GM21619 (cell line): ENCODE results near the gene NRP2.

Experiments used
- ATAC-seq: cut with Tn5 transposase; IDR thresholded peaks from one replicate; pipeline ENCODE4 v1.9.1; 2021; ENCODE audit not compliant: unreplicated experiment

The NRP2 gene

GRCh38 chr2:205659922-205660321, 22.4 kb upstream of the NRP2 start:
- no peak for ATAC-seq

GRCh38 chr2:205660521-205661124, 21.7 kb upstream of the NRP2 start:
- ATAC-seq = no peak

GRCh38 chr2:205661281-205661680, 21.0 kb upstream of the NRP2 start:
- ATAC-seq = no peak

DNA sequence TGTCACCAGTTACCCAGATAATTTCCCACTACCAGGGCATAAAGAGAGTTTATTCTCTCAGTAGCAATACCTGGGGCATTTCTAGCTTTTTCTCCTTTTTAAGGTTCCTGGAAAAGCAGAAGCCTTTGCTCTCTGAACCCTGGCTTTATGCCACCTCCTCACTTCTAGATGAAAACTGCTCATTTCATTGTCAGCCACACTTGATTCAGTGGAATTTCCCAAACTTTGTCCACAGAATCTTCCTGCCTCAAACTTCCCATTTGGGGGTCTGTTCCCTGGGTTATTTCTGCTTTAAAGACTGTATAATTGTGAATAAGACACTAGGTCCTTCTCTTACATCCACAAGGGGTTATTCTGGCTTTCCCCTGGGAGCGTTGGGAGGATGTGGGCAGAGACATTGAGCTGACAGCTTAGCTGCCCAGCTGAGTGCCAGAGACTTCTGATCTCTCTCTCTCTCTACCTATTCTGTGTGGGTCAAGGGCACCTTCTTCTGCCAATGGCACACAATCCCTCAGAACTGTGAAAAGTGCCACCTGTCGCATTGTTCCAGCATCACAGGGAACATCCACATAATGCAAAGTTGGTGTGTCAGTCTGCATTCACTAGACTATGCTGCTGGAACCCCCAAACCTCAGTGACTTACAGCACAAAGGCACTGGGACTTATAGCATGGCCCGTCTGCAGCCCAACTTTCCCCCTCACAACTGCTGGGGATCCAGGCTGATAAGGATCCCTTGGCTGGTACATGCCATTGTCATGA, 19.9 kb upstream of the NRP2 start:
- ATAC-seq = no peak

GRCh38 chr2:205665791-205666190, 16.5 kb upstream of the NRP2 start:
- ATAC-seq = no peak

DNA sequence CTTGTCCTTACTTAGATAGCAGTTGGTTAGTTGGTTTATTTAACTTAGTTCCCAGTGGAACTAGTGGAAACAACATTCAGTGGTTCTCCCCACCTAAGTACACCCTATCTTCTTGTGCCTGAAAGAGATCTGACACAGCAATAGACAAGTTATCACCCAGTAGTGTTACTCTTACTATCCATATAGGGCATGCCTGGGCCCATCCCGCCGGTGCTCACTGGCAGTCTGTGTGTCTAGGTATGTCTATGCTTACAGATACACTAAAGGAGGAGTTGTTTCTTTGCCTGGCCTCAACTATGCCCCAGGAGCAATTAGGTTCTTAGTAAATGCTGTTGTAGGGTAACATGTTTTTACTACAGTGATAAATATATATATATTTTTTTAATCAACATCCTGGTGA, 12.0 kb upstream of the NRP2 start:
- ATAC-seq = no peak

GRCh38 chr2:205673312-205673711, 9.0 kb upstream of the NRP2 start:
- ATAC-seq = no peak

GRCh38 chr2:205675861-205676516, 6.3 kb upstream of the NRP2 start:
- no peak for ATAC-seq

GRCh38 chr2:205678541-205679142, 3.7 kb upstream of the NRP2 start:
- ATAC-seq = no peak

DNA sequence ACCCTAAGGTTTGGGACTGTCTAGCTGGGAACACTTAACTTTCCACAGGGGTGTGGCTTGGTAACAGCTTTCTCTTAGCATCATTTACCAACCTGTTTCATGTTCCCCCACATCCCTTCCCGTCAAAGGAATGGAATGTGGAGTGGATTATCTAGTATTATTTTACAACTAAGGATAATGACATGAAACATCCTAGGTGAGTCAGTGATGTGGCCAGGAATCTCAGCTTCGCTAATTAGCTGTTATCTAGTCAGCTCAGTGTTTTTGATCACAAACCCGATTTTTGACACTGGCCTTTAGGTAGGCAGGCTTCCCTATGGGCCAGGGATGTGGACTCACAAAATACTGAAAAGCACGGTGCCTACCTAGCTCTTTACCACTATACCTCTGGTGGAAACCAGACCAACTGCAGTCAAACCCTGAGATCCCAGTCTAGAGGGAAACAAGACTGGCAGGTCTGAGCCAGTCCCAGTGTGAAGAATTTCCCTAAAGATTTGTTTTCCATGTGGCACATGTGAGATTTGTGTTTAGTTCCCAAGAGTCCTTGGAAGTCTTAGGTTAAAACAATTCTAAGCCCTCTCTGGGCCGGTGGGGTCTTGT, 2.8 kb upstream of the NRP2 start:
- ATAC-seq = no peak

- peak; percentile 50 for ATAC-seq
These were observed 2.2 kb upstream of the NRP2 start for GRCh38 chr2:205680067-205680466.

- ATAC-seq = no peak
These were observed 1.4 kb upstream of the NRP2 start for GRCh38 chr2:205680903-205681302.

GRCh38 chr2:205681401-205682238, 681 bp upstream of the NRP2 start:
- peak; percentile 33 for ATAC-seq

DNA sequence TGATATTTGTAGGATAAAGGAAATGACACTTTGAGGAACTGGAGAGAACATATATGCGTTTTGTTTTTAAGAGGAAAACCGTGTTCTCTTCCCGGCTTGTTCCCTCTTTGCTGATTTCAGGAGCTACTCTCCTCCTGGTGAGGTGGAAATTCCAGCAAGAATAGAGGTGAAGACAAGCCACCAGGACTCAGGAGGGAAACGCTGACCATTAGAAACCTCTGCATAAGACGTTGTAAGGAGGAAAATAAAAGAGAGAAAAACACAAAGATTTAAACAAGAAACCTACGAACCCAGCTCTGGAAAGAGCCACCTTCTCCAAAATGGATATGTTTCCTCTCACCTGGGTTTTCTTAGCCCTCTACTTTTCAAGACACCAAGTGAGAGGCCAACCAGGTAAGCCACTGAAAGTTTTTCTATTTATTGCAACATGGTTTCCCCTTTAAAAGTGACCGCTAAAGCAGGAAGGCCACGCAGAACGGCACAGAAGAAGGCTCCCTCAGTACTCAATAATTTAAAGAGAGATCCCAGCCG, 735 bp downstream of the NRP2 start:
- ATAC-seq = no peak

DNA sequence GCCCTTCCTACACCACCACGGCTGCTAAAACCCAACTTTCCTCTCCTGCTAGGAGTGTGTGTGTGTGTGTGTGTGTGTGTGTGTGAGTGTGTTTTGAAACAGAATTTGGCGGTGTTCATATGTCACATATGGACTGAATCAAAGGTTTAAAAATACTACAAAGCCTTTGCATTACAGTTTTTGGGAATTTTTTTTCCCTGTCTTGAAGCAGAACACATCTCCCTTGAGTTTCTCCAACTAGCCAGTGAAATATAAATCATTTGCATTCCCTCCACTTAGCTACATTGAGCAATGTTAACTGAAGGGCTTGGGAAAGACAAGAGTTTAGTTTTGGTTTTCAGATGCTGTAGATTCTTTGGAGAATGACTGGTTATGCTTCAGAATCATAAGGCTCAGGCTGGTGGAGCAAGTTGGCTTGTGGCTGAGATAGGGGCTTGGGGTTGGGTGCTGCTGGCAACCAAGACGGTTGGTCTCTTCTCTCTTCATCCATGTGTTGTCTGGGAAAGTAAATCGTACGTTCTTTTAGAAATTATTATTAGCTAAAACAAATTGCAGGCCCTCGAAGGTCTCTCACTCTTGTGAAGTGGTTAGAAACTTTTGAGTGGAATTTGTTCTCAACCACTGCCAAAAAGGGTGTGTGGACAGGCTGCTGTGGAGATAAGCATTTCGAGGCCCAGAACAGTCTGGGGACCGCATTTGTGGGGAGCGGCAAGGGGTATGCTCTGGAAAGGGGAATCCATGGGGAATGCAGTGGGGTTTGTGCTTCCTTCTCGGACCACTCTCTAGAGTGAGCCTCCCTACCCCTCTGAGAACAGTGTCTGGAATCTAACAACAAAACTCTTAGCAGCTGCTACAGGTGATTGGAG, 1.4 kb downstream of the NRP2 start:
- no peak for ATAC-seq

DNA sequence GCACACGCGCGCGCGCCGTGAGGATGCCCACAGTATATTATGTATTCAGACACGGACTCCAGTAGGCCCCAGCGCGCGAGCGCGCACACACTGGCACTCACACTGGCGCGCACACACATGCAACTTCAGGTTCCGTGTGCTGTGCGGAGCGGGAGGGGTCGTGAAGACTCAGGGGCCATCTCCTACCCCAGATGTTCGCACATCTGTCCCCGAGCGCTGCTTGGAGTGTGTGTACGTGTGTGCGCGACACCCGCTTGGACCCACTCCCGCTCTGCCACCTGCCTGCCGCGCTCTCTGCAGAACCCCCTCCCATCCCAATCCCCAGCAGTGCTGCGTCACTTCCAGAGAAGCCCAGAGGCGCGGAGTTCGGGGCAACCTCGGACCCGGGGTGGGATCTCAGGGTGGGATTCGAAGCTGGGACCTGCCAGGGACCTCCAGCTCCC, 2.6 kb downstream of the NRP2 start:
- ATAC-seq = no peak

DNA sequence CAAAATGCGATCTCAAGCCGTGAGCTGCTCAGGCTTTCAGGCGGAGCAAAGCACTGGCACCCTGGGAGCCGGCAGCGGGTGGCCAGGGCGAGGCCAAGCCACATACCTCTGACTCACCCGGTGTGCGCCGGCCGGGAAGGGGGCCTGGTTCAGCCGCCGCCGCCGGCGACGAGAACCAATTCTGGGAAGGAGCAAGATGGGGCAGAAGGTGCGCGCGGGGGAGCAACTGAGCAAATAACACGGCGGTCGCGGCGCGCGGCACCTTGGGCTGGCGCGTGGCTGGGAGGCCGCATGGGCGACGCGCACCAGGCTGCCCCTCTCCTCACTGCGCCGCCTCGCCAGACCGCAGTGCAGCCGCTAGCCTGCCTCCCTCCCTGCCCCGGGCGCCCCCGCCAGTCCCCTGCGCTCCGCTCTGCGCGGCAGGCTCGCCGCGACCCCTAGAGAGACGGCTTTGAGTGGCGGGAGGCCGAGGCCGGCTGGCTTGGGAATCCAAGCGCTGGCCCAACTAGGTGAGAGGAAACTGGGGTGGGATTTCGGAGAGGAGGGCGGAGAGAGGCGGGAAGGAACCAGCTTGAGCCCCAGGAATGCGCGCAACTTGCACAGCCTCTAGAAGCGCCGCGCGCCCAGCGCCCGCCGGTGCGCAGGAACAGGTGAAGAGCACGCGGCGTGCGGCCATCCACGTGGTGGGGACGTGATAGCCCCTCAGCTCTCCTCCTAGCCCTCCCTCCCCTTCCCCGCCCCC, 3.2 kb downstream of the NRP2 start:
- ATAC-seq = no peak

- ATAC-seq = no peak
These were observed 3.9 kb downstream of the NRP2 start for GRCh38 chr2:205686056-205686782.
